GM12878 (cell line): Measurements from ENCODE around the gene PARP6. TPM values are rescaled to one million over a fixed set of nuclear protein-coding genes. Genes with fewer than 3 reads are reported as not detected.

ENCODE experiments used
- ATAC-seq: fragments of 200-7000 bp; cut with Tn5 transposase; 3 replicates; pipeline ENCODE4 v1.9.1; 2020; ENCODE audit warnings: mild to moderate bottlenecking, moderate library complexity
- BruUV-seq: library from RNA; stranded (reverse); fragments of 400-500 nt; replicated peaks from 2 replicates; lab custom pipeline; 2021; lab: Mats Ljungman, UMichigan
- CTCF ChIA-PET: fragments of 300-600 bp; sonication (Branson Sonifier 250); formaldehyde crosslinking; extraction: SDS; loops from one replicate; lab custom pipeline; 2021; ENCODE audit warnings: inconsistent platforms; lab: Yijun Ruan, JAX
- POLR2A ChIA-PET: fragments of 350-600 bp; formaldehyde crosslinking; extraction: SDS; loops from one replicate; lab custom pipeline; 2021; ENCODE audit warnings: inconsistent platforms; lab: Charles Lee
- RAD21 ChIA-PET: fragments of 300-600 bp; sonication (Branson Sonifier 250); formaldehyde crosslinking; loops from one replicate; lab custom pipeline; 2023; ENCODE audit warnings: antibody characterized with exemption; ENCODE audit not compliant: unreplicated experiment; lab: Charles Lee
- SMC1A ChIA-PET: fragments of 300-600 bp; sonication (Branson Sonifier 250); formaldehyde crosslinking; loops from one replicate; lab custom pipeline; 2023; ENCODE audit not compliant: unreplicated experiment, uncharacterized antibody; lab: Charles Lee
- DNase-seq: peaks from one replicate; pipeline ENCODE4 v3.0.0-alpha.2; 2011; ENCODE audit warnings: low read depth, low spot score
- FAIRE-seq: peaks from 3 replicates; lab custom pipeline; 2011; peaks lifted over from hg19 to GRCh38; lab: Jason Lieb, UNC
- H2AFZ ChIP-seq: 2 replicates; pipeline ENCODE4 v1.6.0; 2011; ENCODE audit warnings: low read depth, low read length, control low read depth; ENCODE audit not compliant: control insufficient read depth
- H3K27ac ChIP-seq: 2 replicates; pipeline ENCODE4 v1.5.1; 2011; ENCODE audit warnings: control low read depth; ENCODE audit not compliant: control insufficient read depth, insufficient read depth
- H3K27me3 ChIP-seq, 2 experiments: replicated peaks in 1 of 2; 2 replicates each; pipeline versions ENCODE4 v1.6.0 to v1.6.1; 2011; ENCODE audit warnings: low read length in 1 of 2; ENCODE audit not compliant: control insufficient read depth in 2 of 2, insufficient read depth in 2 of 2
- H3K36me3 ChIP-seq, 2 experiments: 2 replicates each; pipeline ENCODE4 v1.5.1; 2011; ENCODE audit warnings: low read length in 1 of 2; ENCODE audit not compliant: control insufficient read depth in 2 of 2, insufficient read depth in 2 of 2
- H3K4me1 ChIP-seq: 2 replicates; pipeline ENCODE4 v1.6.1; 2011; ENCODE audit warnings: mild to moderate bottlenecking, low read length, moderate library complexity, mixed read lengths; ENCODE audit not compliant: control insufficient read depth, insufficient read depth
- H3K4me2 ChIP-seq: 2 replicates; pipeline ENCODE4 v1.6.0; 2011; ENCODE audit warnings: control low read depth; ENCODE audit not compliant: control insufficient read depth, insufficient read depth
- H3K4me3 ChIP-seq: fragments of 200-600 bp; sonication (generic); 2 replicates; pipeline ENCODE4 v1.5.1; 2016
- H3K79me2 ChIP-seq: 2 replicates; pipeline ENCODE4 v1.6.0; 2011; ENCODE audit warnings: low read length; ENCODE audit not compliant: control insufficient read depth, insufficient read depth
- H3K9ac ChIP-seq: 2 replicates; pipeline ENCODE4 v1.8.0; 2011; ENCODE audit warnings: low read length, control low read depth, mixed read lengths; ENCODE audit not compliant: control insufficient read depth, insufficient read depth
- H3K9me3 ChIP-seq: replicated peaks from 3 replicates; pipeline ENCODE4 v1.5.1; 2011; ENCODE audit warnings: mild to moderate bottlenecking, low read length; ENCODE audit not compliant: control insufficient read depth, insufficient read depth
- H4K20me1 ChIP-seq: 2 replicates; pipeline ENCODE4 v1.6.0; 2011; ENCODE audit not compliant: control insufficient read depth, insufficient read depth
- CHD2 ChIP-seq: IDR thresholded peaks from 2 replicates; pipeline ENCODE4 v1.6.1; 2011; ENCODE audit warnings: low read depth, low read length, improper control_type of control experiment, borderline replicate concordance
- CREM ChIP-seq: IDR thresholded peaks from 2 replicates; pipeline ENCODE4 v1.6.1; 2014; ENCODE audit warnings: antibody characterized with exemption, low read depth
- E2F8 ChIP-seq: fragments of 450-650 bp; IDR thresholded peaks from 2 replicates; pipeline ENCODE4 v1.6.1; 2018; ENCODE audit warnings: mild to moderate bottlenecking, low read depth, moderate library complexity; ENCODE audit not compliant: partially characterized antibody
- ESRRA ChIP-seq: IDR thresholded peaks from 2 replicates; pipeline ENCODE4 v1.6.1; 2012; ENCODE audit warnings: mild to moderate bottlenecking, low read length, improper control_type of control experiment
- EZH2 ChIP-seq: IDR thresholded peaks from 2 replicates; pipeline ENCODE4 v1.6.1; 2012; ENCODE audit warnings: low read depth, mild to moderate bottlenecking, control low read depth, inconsistent platforms, low read length, borderline replicate concordance; ENCODE audit not compliant: control insufficient read depth
- IKZF2 ChIP-seq, 2 experiments: fragments of 450-650 bp; IDR thresholded peaks; 2 replicates each; pipeline ENCODE4 v1.6.1; 2017; ENCODE audit warnings: mild to moderate bottlenecking in 2 of 2, moderate library complexity in 2 of 2
- IRF5 ChIP-seq: fragments of 450-650 bp; IDR thresholded peaks from 2 replicates; pipeline ENCODE4 v1.6.1; 2017; ENCODE audit warnings: borderline replicate concordance
- MXI1 ChIP-seq: fragments of 150-350 bp; IDR thresholded peaks from 2 replicates; pipeline ENCODE4 v1.6.1; 2011; ENCODE audit warnings: low read depth, mild to moderate bottlenecking, inconsistent platforms, low read length, improper control_type of control experiment
- MYB ChIP-seq: fragments of 150-350 bp; IDR thresholded peaks from 2 replicates; pipeline ENCODE4 v1.6.1; 2014; ENCODE audit warnings: mild to moderate bottlenecking, low read depth, low read length, borderline replicate concordance
- NFYB ChIP-seq: IDR thresholded peaks from 2 replicates; pipeline ENCODE4 v1.6.1; 2011; ENCODE audit warnings: low read depth, mild to moderate bottlenecking, low read length, improper control_type of control experiment, moderate library complexity; ENCODE audit not compliant: insufficient read depth
- POLR2AphosphoS2 ChIP-seq: IDR thresholded peaks from 2 replicates; pipeline ENCODE4 v1.6.1; 2011; ENCODE audit warnings: low read depth, mild to moderate bottlenecking, low read length, improper control_type of control experiment, moderate library complexity
- RELA ChIP-seq: fragments of 450-650 bp; IDR thresholded peaks from 2 replicates; pipeline ENCODE4 v1.8.0; 2014; ENCODE audit warnings: borderline replicate concordance; ENCODE audit not compliant: partially characterized antibody
- SREBF1 ChIP-seq: IDR thresholded peaks from 2 replicates; pipeline ENCODE4 v1.6.1; 2012; ENCODE audit warnings: mild to moderate bottlenecking, low read length
- ZNF217 ChIP-seq: fragments of 450-650 bp; IDR thresholded peaks from 2 replicates; pipeline ENCODE4 v1.6.1; 2017; ENCODE audit warnings: antibody characterized with exemption, mild to moderate bottlenecking
- WGBS: methylation state at CpG from one replicate; pipeline ENCODE4 v1.1.6; 2016; ENCODE audit warnings: low lambda C conversion rate; ENCODE audit not compliant: insufficient replicate concordance, insufficient coverage; ENCODE audit errors: missing lambda C conversion rate; 5-methylcytosine and 5-hydroxymethylcytosine counted together
- in situ Hi-C: fragments of 300-500 bp; cut with MboI; formaldehyde crosslinking; loops from 9 replicates; pipeline ENCODE4 v1.14.3; 2018; ENCODE audit warnings: mixed read lengths
- intact Hi-C: fragments of 100-400 bp; cut with micrococcal nuclease; formaldehyde crosslinking; loops from one replicate; pipeline ENCODE4 v1.14.2; 2022; ENCODE audit not compliant: unreplicated experiment
- polyA plus RNA-seq, 11 experiments: library from polyadenylated mRNA; depleted of rRNA in 4 of 11; unstranded in 6 of 11; stranded (reverse) in 5 of 11; fragments of >200 nt; fragmentation: Nextera tagmentation in 4 of 11; fragmentation: Illumina TruSeq in 1 of 11; extraction: Ambion mirVana in 4 of 11; extraction: Trizol in 1 of 11; gene quantifications; 1 replicate in 1 of 11; 2 replicates in 10 of 11; pipeline versions ENCODE4 v1.2.1 to v1.2.3, GENCODE V29; 2011 to 2016; ENCODE audit warnings: inconsistent platforms in 2 of 11, missing spikeins in 2 of 11, low read depth in 1 of 11
- total RNA-seq, 4 experiments: library from RNA; depleted of rRNA in 3 of 4; stranded (reverse); fragments of >200 nt in 3 of 4; fragmentation: Illumina TruSeq in 1 of 4; extraction: Trizol in 1 of 4; gene quantifications; 2 replicates each; pipeline versions ENCODE4 v1.2.1 to v1.2.3, GENCODE V29; 2013 to 2021

Gene PARP6
- total and polyA plus RNA-seq, 10 of the 15 experiments (the other 5 are each of a cell fraction or from before 2014, with no cell fraction given), result 14.3 to 73.5 (median 26.9) TPM

- TF ChIP-seq CREM (peak; percentile 74), ZNF217 (peak; percentile 33; the same call in 1 of the 2 replicates), IKZF2 (IDR thresholded peaks at IDR 0.05) (peak in 1 of 2 experiments; percentile 43), CHD2 (peak; percentile 97), RELA (no peak), POLR2AphosphoS2 (peak; percentile 99), NFYB (peak; percentile 88)
Measured at GRCh38 chr15:72231066-72231832, 41.1 kb downstream of the PARP6 start, which contains the start of gene PKM (continued).

GRCh38 chr15:72230197-72231065, 41.9 kb downstream of the PARP6 start:
- Histone ChIP-seq H4K20me1 (no peaks in the 10 kb centered on the region), H3K4me1 (peaks cover 7% of the 10 kb centered on the region; the same call in 1 of the 2 replicates), H3K79me2 (peaks cover 69% of the 10 kb centered on the region), H3K36me3 (peaks cover 0 to 11% of the 10 kb centered on the region in 2 experiments; a peak in 2 of 4 replicates), H2AFZ (no peak overlapping the region), H3K4me2 (peak overlapping the region; percentile 51; the same call in 1 of the 2 replicates), H3K4me3 (peak overlapping the region; percentile 96), H3K27ac (peak overlapping the region; percentile 97), H3K9ac (peak overlapping the region; percentile 95), H3K27me3 (no peaks in the 10 kb centered on the region), H3K9me3 (no peaks in the 10 kb centered on the region)
- RAD21 ChIA-PET, result interaction anchor here (0.6 to 1.6 kb wide), 4 partner anchors 29 to 1695 kb away, joined by 3 to 5 read pairs (median 4); no protein-coding TSS in a partner anchor
- in situ Hi-C loops (no loop called here), intact Hi-C loops (loop anchor here (1.0 kb wide), 1 partner anchor 42 kb away; the partner anchor contains the start of gene PARP6)
- ATAC-seq (peak; percentile 16), DNase-seq (peak; percentile 51), FAIRE-seq (no peak)
- CTCF ChIA-PET, result interaction anchor here (0.5 to 0.7 kb wide), 2 partner anchors 46 to 482 kb away, joined by 3 read pairs; no protein-coding TSS in a partner anchor
- POLR2A ChIA-PET, result interaction anchor here (0.5 to 2.2 kb wide), 6 partner anchors 10 to 1063 kb away, joined by 3 to 9 read pairs (median 3); no protein-coding TSS in a partner anchor
- SMC1A ChIA-PET, result interaction anchor here (1.2 kb wide), 1 partner anchor 28 kb away, joined by 4 read pairs; no protein-coding TSS in a partner anchor
- no TSS peak for BruUV-seq
- under 1% methylated on average over 52 of the region's 79 CpGs for whole genome bisulfite sequencing
- TF ChIP-seq SREBF1 (no peak), MYB (no peak), IRF5 (peak; percentile 62; the same call in 1 of the 2 replicates), E2F8 (peak; percentile 40), MXI1 (no peak; the same call in 1 of the 2 replicates), ESRRA (no peak), EZH2 (no peak)
